ENCODE measurements around the gene LRRC9.

GRCh38 chr14:59882957-59883356, 37.0 kb upstream of the LRRC9 start:
- TF ChIP-seq CTCF (IDR thresholded peaks at IDR 0.05): no peak
- TF ChIP-seq POLR2AphosphoS5 (IDR thresholded peaks at IDR 0.05): no peak
- no peak for TF ChIP-seq POLR2A (IDR thresholded peaks at IDR 0.05)
- TF ChIP-seq EP300 (IDR thresholded peaks at IDR 0.05): no peak

All from gastroesophageal sphincter (tissue), 3 donors.